GM19395 (cell line): Measurements from ENCODE around the gene PCDH18.
"Not testable (repeated sequence)": the region's sequence is repeated elsewhere in the genome, so short reads cannot be mapped to it uniquely, and the experiment has no call there.

Source experiments
- ATAC-seq: cut with Tn5 transposase; IDR thresholded peaks from one replicate; pipeline ENCODE4 v1.9.1; 2021; ENCODE audit warnings: mild to moderate bottlenecking, moderate library complexity; ENCODE audit not compliant: unreplicated experiment

Gene PCDH18

GRCh38 chr4:137531986-137532868, at the start of gene PCDH18:
Gene PCDH18 (minus strand): TSS chr4:137532494. CDS start chr4:137532088, 406 bp downstream.
- ATAC-seq, result peak; percentile 78

DNA sequence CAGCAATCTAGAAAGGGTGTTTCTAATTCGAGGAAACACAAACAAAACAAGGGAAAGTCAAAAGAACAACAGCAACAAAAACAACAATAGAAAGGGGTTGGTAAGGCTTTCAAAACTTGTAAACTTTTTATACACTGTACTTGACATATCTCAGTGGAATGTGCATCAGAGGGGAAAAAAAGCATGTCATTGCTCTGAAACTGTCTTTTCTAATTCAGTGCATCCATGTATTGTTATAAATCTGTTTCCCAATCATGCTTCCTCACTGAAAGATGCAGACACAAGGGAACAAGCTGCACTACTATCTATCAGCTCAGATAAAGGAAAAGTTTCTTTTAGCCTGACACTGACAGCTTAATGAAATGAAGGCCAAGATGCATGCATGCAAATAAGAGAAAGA, 44.2 kb upstream of the PCDH18 start:
- no peak for ATAC-seq

DNA sequence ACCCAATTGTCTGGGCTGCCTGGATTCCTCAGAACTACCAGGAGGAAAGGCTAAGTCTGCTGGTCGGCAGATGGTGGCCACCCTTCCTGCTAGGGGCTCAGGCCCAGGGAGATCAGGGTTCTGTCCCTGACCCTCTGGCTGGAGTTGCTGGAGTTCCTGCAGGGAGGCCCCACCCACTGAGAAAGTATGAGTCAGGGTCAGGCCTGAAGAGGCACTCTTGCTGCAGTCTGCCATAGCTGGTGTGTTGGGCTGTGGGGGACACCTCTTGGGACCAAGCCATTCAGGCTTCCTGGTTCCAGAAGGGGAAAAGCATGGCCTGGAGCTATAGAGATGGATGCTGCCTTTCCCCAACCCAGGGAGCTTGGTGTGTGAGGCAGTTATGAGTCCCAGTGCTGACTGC, 40.4 kb upstream of the PCDH18 start:
- ATAC-seq, result no peak

- no peak for ATAC-seq
These were observed 39.9 kb upstream of the PCDH18 start for GRCh38 chr4:137572163-137572562.

DNA sequence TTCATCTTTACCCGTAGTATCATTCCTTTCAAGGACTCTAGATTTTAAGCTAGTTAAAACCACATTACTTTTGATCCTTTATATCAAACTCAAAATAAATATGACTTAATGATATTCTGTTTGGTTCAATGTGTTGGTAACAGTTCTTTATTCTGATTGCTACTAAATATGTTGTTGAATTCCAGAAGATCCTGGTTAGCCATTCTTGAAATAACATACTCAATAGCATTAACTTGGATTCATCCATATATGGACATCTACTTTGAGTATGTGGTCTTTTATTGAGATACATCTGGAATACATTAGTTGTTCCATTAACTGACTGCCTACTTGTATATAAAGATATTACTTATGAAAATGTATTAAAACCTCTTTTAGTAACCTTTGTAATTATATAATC, 27.5 kb upstream of the PCDH18 start:
- ATAC-seq, result no peak

DNA sequence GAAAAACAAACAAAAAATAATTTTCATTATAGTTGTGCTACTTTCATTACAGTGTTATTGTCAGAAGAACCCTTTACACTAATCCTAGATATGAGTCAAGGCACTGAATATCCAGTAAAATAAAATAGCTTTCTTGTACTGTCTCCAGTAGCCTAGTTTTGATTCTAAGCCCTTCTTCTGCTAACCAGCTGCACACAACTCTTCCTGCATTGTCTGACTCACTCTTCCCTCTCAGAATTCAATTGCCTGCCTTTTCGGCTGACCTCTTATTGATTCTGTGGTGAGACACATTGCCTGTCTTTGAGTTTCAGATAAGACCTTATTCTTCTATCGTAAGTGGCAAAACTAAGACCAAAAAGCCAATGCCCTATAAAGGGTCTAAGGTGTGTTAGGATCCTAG, 26.7 kb upstream of the PCDH18 start:
- ATAC-seq, result no peak

DNA sequence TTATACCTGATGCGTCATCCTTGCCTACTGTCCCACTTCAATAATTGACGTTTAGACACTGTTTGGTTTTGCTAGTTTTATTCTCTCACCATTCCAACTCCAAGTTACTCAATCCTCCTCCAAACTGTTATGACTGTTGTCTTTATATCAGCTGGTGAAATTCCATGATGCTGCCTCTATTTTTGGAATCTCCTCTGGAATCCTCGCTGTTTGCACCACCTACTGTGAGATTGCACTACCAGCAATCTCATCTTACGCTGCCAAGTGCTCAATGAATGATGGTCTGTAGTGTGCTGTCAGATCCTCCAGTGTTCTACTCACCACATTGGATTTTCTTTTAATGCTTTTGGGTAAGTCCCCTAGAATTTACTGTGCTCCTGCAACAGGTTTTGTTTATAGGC, 13.2 kb upstream of the PCDH18 start:
- ATAC-seq, result no peak

GRCh38 chr4:137543648-137544047, 11.4 kb upstream of the PCDH18 start:
- no peak for ATAC-seq

GRCh38 chr4:137543198-137543597, 10.9 kb upstream of the PCDH18 start:
- ATAC-seq, result no peak

GRCh38 chr4:137541876-137542646, 9.8 kb upstream of the PCDH18 start:
- ATAC-seq, result no peak

DNA sequence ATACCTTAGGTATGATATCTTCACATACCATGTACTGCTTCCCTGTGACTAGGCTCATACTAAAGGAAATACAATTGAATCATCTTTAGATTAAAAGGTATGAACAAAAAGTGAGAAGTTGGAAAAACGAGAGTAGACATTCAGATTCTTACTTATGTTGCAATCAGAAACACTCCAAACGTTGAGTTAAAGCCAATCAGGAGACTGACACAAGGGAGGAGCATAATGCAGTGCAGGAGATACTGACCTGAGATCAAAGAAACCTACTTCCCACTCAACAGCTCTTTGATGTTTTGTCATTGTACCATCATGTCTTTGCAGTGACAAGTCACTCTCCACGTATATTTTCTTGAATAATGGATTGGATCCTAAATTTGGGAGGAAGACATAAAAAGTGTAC, 8.9 kb upstream of the PCDH18 start:
- no peak for ATAC-seq

DNA sequence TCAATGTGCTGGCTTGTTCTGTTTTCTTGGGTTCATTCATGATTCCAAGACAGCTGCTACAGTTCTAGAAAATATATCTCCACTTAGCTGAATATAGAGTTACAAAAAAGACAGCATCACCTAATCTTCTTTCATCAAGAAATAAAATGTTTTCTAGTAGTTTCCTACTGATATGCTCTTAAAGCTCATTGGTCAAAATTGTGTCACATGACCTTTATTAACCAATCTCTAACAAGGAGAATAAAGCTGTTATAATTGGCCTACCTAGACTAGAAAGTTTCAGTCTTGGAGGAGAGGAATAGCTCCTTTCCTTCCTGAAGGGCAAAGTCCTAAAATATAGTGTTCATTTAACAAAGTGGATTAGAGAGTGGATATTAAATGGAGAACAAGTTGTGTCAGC, 8.1 kb upstream of the PCDH18 start:
- ATAC-seq, result no peak

DNA sequence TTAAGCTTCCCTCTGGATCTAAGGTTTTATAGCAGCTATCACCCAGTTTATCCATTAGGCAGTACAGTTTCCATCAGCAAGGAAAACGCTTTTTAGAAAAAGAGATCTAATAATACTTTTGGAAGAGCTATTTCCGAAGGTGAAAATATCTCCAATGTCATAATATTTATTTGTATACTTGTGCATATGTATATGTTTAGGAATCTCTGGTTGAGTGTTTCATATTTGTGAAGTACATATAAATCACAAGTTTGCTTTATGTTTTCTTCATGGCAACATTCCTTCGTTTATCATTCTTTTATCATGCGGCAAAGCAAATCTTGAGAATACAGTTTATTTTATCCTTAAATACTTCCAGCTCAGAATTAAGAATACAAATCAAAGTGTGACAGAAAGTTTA, 6.2 kb upstream of the PCDH18 start:
- no peak for ATAC-seq

DNA sequence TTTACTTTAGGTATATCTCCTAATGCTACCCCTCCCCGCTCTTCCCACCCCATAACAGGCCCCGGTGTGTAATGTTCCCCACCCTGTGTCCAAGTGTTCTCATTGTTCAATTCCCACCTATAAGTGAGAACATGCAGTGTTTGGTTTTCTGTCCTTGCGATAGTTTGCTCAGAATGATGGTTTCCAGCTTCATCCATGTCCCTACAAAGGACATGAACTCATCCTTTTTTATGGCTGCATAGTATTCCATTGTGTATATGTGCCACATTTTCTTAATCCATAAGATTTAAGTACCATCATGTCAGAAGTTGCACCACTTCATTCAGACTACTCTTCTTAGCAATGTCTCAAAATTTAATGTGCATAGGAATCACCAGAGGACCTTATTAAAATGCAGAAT, 5.5 kb upstream of the PCDH18 start:
- ATAC-seq, result not testable (repeated sequence)

DNA sequence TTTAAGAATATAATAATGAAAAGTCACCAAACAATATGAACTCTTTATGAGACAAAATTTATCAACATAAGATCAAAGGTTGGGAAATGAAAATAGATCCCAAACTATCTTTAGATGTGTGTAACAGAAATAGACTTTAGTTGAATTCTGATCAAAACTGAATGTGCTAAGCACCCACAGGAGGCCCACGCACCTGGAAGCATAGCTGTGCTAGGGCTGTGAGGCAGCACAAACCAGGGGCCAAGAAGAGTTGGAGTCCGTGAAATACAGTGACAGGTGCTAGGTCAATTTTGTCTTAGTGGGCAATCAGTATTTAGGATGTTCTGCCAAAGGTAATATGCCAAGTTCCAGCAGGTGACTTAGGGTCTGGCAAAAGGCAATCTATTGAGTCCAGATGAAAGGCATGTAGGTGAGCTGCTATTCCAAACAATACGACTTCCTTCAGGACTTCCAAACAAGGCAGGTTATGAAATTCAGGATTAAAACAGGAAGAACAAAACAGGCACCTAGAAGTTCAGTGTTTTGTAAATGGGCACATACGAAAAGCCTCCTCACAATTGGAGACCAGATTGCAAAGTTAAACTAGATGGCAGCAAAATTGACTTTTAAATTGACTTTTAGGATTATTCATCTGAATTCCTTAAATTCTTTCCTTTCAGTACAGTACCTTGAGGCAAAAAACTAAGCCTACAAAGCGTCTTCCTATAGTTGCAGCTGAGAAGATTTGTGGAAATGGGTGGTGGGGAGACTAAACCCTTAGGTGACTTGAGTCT, 4.7 kb upstream of the PCDH18 start:
- ATAC-seq, result no peak

GRCh38 chr4:137535718-137536117, 3.4 kb upstream of the PCDH18 start:
- no peak for ATAC-seq

- ATAC-seq, result no peak
These were observed 2.2 kb upstream of the PCDH18 start for GRCh38 chr4:137534516-137534915.

DNA sequence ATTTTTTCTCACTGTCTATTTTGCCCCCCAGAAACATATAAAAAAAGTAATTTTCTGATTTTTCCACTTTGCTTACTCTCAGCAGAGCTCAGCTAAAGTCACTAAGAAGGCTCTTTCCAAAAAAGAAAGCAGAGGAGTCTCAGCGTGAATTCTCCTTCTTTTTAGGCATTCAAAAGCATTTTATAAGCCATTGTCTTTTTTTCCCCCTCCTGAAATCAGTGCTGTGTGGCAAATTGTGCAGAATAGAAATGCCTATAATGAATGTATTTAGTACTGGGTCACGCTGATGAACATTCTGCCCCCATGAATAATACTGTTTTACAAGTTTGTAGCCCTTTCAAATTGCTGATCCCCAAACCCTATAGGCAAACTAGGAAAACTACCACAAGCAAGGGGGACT, 1.6 kb upstream of the PCDH18 start:
- ATAC-seq, result no peak

GRCh38 chr4:137532869-137533236, 559 bp upstream of the PCDH18 start:
- peak; percentile 34 for ATAC-seq

- ATAC-seq, result no peak
These were observed 917 bp downstream of the PCDH18 start for GRCh38 chr4:137531168-137531985.

DNA sequence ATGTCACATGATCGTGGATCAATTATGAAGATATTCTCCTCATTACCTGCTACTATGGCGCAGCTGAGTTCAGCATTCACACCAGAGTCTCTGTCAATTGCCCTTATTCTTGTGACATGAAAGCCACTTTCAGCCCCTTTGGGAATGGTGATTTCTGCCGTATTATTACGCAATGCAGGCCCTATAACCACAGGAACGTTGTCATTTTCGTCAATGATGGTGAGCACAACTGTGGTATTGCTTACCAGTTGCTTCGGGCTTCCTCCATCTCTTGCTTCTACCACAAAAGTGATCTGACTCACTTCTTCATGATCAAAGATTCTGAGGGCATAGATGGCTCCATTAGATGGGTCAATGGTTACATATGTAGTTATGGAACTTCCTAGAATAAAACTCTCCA, 2.1 kb downstream of the PCDH18 start:
- no peak for ATAC-seq
